LHCN-M2 (cell line): ENCODE results near the gene RC3H2. TPM values are rescaled to one million over a fixed set of nuclear protein-coding genes. Genes with fewer than 3 reads are reported as not detected.

ENCODE experiments used
- DNase-seq: peaks from one replicate; pipeline ENCODE4 v3.0.0-alpha.2; 2012; ENCODE audit warnings: low read depth
- polyA plus RNA-seq: library from polyadenylated mRNA; unstranded; fragments of >200 nt; gene quantifications from one replicate; pipeline ENCODE4 v1.2.1, GENCODE V29; 2012; ENCODE audit warnings: missing spikeins
- total RNA-seq: library from RNA; depleted of rRNA; stranded (reverse); fragments of >200 nt; gene quantifications from 2 replicates; pipeline ENCODE4 v1.2.3, GENCODE V29; 2014; rRNA removed

RC3H2 gene
- total RNA-seq = 32.7 and 43.1 TPM in 2 replicates
- polyA plus RNA-seq = 14.2 TPM

GRCh38 chr9:122904823-122905710, at the start of gene RC3H2:
RC3H2 (minus strand) TSS chr9:122905359; CDS start chr9:122897509, 7,850 bp downstream.
- peak; percentile 100 for DNase-seq

- peak; percentile 32 for DNase-seq
Observed at GRCh38 chr9:122954253-122954691, 49.1 kb upstream of the RC3H2 start.

- no peak for DNase-seq
Observed at GRCh38 chr9:122951056-122951455, 45.9 kb upstream of the RC3H2 start.

- DNase-seq = no peak
Observed at GRCh38 chr9:122950263-122950662, 45.1 kb upstream of the RC3H2 start.

- no peak for DNase-seq
Observed at GRCh38 chr9:122949696-122950095, 44.5 kb upstream of the RC3H2 start.

- DNase-seq = no peak
Observed at GRCh38 chr9:122948313-122948712, 43.2 kb upstream of the RC3H2 start.

- DNase-seq = no peak
Observed at GRCh38 chr9:122946461-122947005, 41.4 kb upstream of the RC3H2 start.

- DNase-seq = no peak
Observed at GRCh38 chr9:122944960-122945888, 40.1 kb upstream of the RC3H2 start.

GRCh38 chr9:122941582-122942234, 36.5 kb upstream of the RC3H2 start:
- DNase-seq = peak; percentile 33

GRCh38 chr9:122940749-122941581, 35.8 kb upstream of the RC3H2 start, which contains the start of gene RABGAP1:
RABGAP1 (plus strand) TSS chr9:122941020; CDS start chr9:122957060, 16,040 bp downstream.
- DNase-seq = peak; percentile 96

GRCh38 chr9:122940454-122940748, 35.2 kb upstream of the RC3H2 start:
- DNase-seq = no peak

- DNase-seq = no peak
Observed at GRCh38 chr9:122939601-122940000, 34.4 kb upstream of the RC3H2 start.

GRCh38 chr9:122936883-122937282, 31.7 kb upstream of the RC3H2 start:
- no peak for DNase-seq

- DNase-seq = no peak
Observed at GRCh38 chr9:122936464-122936863, 31.3 kb upstream of the RC3H2 start.

- DNase-seq = peak; percentile 96
Observed at GRCh38 chr9:122931226-122932121, 26.3 kb upstream of the RC3H2 start, which contains the start of gene ZBTB26. ZBTB26 (minus strand) TSS chr9:122931512; CDS start chr9:122919934, 11,578 bp downstream.

- no peak for DNase-seq
Observed at GRCh38 chr9:122930541-122931225, 25.5 kb upstream of the RC3H2 start.

- no peak for DNase-seq
Observed at GRCh38 chr9:122929796-122930354, 24.7 kb upstream of the RC3H2 start.

- DNase-seq = no peak
Observed at GRCh38 chr9:122923947-122924346, 18.8 kb upstream of the RC3H2 start.
